22Rv1 (cell line): ENCODE results near the gene CDC14A.

Source experiments
- ZFX ChIP-seq: fragments of 450-650 bp; IDR thresholded peaks from 2 replicates; pipeline ENCODE4 v1.6.1; 2017; ENCODE audit warnings: antibody characterized with exemption, borderline replicate concordance
- TF ChIP-seq, protein P1 (sequence below): fragments of 450-650 bp; IDR thresholded peaks from 2 replicates; pipeline ENCODE4 v1.5.1; 2017; ENCODE audit warnings: mild to moderate bottlenecking

DNA sequence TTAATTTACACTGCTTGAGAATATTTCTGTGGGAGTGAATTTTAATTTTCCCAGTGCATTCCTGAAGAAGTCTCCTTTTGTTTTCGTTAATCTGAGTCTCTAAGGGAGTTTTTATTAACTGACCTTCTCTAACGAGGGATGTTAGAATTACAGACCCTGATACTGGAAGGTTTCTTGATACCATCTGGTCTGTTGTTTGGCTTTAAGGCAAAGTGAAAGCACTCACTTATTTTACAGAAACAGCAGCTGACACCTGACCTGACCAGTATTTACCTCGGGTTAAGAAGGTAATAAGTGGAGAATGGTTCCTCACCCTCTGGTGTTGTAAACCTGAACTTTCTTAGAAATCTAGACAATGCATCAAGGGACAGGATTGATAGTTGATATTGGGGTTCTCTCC is 12.4 kb downstream of the CDC14A start:
- TF ChIP-seq, protein P1, sequence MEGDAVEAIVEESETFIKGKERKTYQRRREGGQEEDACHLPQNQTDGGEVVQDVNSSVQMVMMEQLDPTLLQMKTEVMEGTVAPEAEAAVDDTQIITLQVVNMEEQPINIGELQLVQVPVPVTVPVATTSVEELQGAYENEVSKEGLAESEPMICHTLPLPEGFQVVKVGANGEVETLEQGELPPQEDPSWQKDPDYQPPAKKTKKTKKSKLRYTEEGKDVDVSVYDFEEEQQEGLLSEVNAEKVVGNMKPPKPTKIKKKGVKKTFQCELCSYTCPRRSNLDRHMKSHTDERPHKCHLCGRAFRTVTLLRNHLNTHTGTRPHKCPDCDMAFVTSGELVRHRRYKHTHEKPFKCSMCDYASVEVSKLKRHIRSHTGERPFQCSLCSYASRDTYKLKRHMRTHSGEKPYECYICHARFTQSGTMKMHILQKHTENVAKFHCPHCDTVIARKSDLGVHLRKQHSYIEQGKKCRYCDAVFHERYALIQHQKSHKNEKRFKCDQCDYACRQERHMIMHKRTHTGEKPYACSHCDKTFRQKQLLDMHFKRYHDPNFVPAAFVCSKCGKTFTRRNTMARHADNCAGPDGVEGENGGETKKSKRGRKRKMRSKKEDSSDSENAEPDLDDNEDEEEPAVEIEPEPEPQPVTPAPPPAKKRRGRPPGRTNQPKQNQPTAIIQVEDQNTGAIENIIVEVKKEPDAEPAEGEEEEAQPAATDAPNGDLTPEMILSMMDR: no peak
- no peak for TF ChIP-seq ZFX
